ENCODE results near the gene ARHGEF16.

- TF ChIP-seq EP300 (IDR thresholded peaks at IDR 0.05) (no peak), POLR2A (IDR thresholded peaks at IDR 0.05) (no peak)
- TF ChIP-seq, protein P1, sequence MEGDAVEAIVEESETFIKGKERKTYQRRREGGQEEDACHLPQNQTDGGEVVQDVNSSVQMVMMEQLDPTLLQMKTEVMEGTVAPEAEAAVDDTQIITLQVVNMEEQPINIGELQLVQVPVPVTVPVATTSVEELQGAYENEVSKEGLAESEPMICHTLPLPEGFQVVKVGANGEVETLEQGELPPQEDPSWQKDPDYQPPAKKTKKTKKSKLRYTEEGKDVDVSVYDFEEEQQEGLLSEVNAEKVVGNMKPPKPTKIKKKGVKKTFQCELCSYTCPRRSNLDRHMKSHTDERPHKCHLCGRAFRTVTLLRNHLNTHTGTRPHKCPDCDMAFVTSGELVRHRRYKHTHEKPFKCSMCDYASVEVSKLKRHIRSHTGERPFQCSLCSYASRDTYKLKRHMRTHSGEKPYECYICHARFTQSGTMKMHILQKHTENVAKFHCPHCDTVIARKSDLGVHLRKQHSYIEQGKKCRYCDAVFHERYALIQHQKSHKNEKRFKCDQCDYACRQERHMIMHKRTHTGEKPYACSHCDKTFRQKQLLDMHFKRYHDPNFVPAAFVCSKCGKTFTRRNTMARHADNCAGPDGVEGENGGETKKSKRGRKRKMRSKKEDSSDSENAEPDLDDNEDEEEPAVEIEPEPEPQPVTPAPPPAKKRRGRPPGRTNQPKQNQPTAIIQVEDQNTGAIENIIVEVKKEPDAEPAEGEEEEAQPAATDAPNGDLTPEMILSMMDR (IDR thresholded peaks at IDR 0.05) = no peak
Measured at GRCh38 chr1:3527774-3528173, 73.3 kb downstream of the ARHGEF16 start.
